NB4 (cell line): ENCODE results near the gene CAMTA2.
A peak's percentile ranks its signal among the peaks of the same experiment; 100 is the strongest.

Experiments used
- DNase-seq: peaks from one replicate; pipeline ENCODE4 v3.0.0; 2010; ENCODE audit warnings: low read depth
- H3K4me3 ChIP-seq: one replicate; pipeline ENCODE4 v1.5.1; 2011; ENCODE audit warnings: mild to moderate bottlenecking, low read depth, low read length, moderate library complexity
- CTCF ChIP-seq: IDR thresholded peaks from one replicate; pipeline ENCODE4 v1.5.1; 2012; ENCODE audit warnings: low read depth, low read length
- MYC ChIP-seq: IDR thresholded peaks from 2 replicates; pipeline ENCODE4 v1.6.1; 2011; ENCODE audit warnings: low read depth, low read length
- POLR2A ChIP-seq: IDR thresholded peaks from 2 replicates; pipeline ENCODE4 v1.6.1; 2011; ENCODE audit warnings: mild to moderate bottlenecking; ENCODE audit not compliant: insufficient read length; ENCODE audit errors: extremely low read depth
- TF ChIP-seq, protein P1 (sequence below): IDR thresholded peaks from 2 replicates; pipeline ENCODE4 v1.6.1; 2011; ENCODE audit warnings: low read depth, low read length

Gene CAMTA2

GRCh38 chr17:4998027-4998731 lies 10.7 kb upstream of the CAMTA2 start:
- DNase-seq: no peak

DNA sequence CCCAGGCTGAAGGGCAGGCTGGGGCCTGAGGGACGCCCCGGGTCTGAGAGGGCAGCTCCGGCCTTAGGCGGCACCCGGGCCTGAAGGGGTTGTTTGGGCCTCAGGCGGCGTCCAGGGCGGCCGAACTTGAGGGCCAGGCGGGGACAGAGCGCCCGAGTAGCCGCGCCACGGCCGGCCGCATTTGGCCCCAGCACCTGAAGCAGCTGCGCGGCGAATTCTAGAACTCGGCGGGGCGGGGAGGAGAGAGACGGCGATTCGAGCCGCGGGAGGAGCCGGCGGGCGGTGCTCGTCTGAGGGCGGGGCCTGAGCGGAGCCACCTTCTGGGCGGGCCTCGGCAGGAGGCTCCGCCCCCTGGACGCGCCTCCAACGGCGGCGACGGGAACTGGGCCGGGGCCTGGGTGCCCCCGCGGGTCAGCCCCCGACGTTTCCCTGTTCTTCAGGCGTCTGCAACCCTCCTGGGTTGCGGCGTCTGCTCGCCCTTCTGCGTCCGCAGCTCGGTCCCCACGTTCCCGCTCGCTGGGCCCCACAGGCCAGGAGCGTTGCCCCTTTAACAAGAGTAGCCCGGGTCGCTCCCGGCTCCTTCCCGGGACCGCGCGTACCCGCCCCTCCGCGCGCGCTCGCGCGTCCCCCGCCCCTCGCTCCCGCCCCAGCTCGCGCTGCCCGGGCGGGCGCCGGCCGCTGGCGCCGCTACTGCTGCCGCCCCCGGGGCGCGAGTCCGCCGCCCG lies 10.0 kb upstream of the CAMTA2 start, which contains the start of the genes INCA1 and KIF1C:
Gene INCA1 (minus strand): TSS at position 221 of the 725 bp plus-strand sequence. CDS start 3,085 bp downstream, outside the sequence.
Gene KIF1C (plus strand): TSS at position 649 of the 725 bp plus-strand sequence. CDS start 2,297 bp downstream, outside the sequence.
- TF ChIP-seq POLR2A (peak; percentile 16), MYC (no peak), CTCF (no peak)
- peak within 1 kb of the TSS; percentile 58 for H3K4me3 ChIP-seq
- peak; percentile 86 for DNase-seq

More at GRCh38 chr17:4998027-4998731, 10.7 kb upstream of the CAMTA2 start:
- TF ChIP-seq POLR2A: no peak
- no peak for TF ChIP-seq MYC
- TF ChIP-seq CTCF: no peak
- TF ChIP-seq, protein P1, sequence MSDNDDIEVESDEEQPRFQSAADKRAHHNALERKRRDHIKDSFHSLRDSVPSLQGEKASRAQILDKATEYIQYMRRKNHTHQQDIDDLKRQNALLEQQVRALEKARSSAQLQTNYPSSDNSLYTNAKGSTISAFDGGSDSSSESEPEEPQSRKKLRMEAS: no peak
- H3K4me3 ChIP-seq: peak overlapping the region; percentile 58

DNA sequence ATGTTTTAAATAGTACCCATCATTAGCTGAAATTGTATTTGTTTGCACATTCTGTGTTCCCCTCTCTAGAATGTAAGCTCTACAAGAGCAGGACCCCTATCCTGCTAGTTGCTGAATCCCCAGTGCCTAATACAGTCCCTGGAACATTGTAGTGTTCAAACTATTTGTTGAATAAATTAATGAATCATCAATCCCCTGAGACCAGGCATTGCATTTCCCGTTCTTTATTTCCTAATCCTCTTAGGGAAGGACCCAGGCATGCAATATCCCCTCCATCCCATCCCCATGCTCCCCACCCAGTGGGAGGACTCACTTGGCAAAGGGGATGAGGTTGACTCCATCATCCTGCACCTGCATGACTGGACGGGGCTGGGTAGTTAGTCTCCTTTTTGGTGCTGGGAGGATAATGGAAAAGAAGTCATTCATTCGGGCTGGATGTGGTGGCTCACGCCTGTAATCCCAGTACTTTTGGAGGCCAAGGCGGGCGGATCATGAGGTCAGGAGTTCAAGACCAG lies 6.7 kb upstream of the CAMTA2 start:
- DNase-seq: no peak
- H3K4me3 ChIP-seq: no peak overlapping the region
- TF ChIP-seq MYC (no peak), POLR2A (no peak), CTCF (no peak)
- TF ChIP-seq, protein P1: no peak

- peak; percentile 75 for DNase-seq
- H3K4me3 ChIP-seq: peak overlapping the region; percentile 65
- TF ChIP-seq POLR2A (no peak), CTCF (no peak), MYC (no peak)
- TF ChIP-seq, protein P1: no peak
Observed at GRCh38 chr17:4987767-4988567, 492 bp upstream of the CAMTA2 start.

DNA sequence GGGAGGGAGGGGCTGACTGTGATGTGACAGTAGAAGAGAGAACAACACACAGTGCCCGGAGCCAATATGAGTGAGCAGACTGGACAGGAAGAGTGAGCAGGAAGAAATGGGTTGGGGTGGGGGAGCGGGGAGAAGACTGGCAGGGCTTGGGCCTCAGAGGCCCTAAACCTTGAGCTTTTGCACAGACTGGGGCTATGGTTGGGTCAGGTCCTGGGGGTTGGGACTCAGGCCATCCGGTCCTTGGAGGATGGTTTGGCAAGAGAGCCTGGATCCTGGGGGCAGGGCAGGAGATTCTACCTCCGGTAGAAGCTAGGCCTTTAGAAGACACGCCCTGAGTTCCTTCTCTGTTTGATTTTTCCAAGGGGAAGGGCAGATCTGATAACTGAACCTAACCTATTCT lies 1.1 kb downstream of the CAMTA2 start:
- TF ChIP-seq CTCF (no peak), POLR2A (no peak), MYC (no peak)
- TF ChIP-seq, protein P1: no peak
- no peak for DNase-seq
- H3K4me3 ChIP-seq: peak overlapping the region; percentile 65
